NCI-H2196 (cell line): ENCODE results near the gene KLF4.
A peak's percentile ranks its signal among the peaks of the same experiment; 100 is the strongest.

Source experiments
- DNase-seq: peaks from one replicate; lab custom pipeline; 2025; ENCODE audit not compliant: unreplicated experiment; lab: John Stamatoyannopoulos, UW

The KLF4 gene

GRCh38 chr9:107488375-107489143, 1.0 kb downstream of the KLF4 start:
- peak; percentile 17 for DNase-seq

- DNase-seq, result no peak
Measured at GRCh38 chr9:107487521-107488374, 1.8 kb downstream of the KLF4 start.

- no peak for DNase-seq
Measured at GRCh38 chr9:107486674-107487520, 2.7 kb downstream of the KLF4 start.

- DNase-seq, result no peak
Measured at GRCh38 chr9:107485458-107486043, 4.0 kb downstream of the KLF4 start.

- DNase-seq, result peak; percentile 62
Measured at GRCh38 chr9:107484117-107484723, 5.3 kb downstream of the KLF4 start.

GRCh38 chr9:107483666-107484065, 5.9 kb downstream of the KLF4 start:
- DNase-seq, result no peak

GRCh38 chr9:107481035-107481434, 8.5 kb downstream of the KLF4 start:
- DNase-seq, result no peak

- DNase-seq, result no peak
Measured at GRCh38 chr9:107480386-107480789, 9.2 kb downstream of the KLF4 start.

- DNase-seq, result no peak
Measured at GRCh38 chr9:107478805-107479204, 10.8 kb downstream of the KLF4 start.

GRCh38 chr9:107474124-107474523, 15.4 kb downstream of the KLF4 start:
- DNase-seq, result no peak

- no peak for DNase-seq
Measured at GRCh38 chr9:107472581-107473340, 16.8 kb downstream of the KLF4 start.

- no peak for DNase-seq
Measured at GRCh38 chr9:107471552-107471951, 18.0 kb downstream of the KLF4 start.

GRCh38 chr9:107467416-107467815, 22.2 kb downstream of the KLF4 start:
- DNase-seq, result no peak

- DNase-seq, result no peak
Measured at GRCh38 chr9:107466826-107467225, 22.7 kb downstream of the KLF4 start.

GRCh38 chr9:107465467-107466451, 23.8 kb downstream of the KLF4 start:
- no peak for DNase-seq

- DNase-seq, result no peak
Measured at GRCh38 chr9:107464516-107464915, 25.1 kb downstream of the KLF4 start.

GRCh38 chr9:107462691-107463090, 26.9 kb downstream of the KLF4 start:
- DNase-seq, result no peak

- no peak for DNase-seq
Measured at GRCh38 chr9:107460153-107461023, 29.2 kb downstream of the KLF4 start.
